ENCODE results near the gene LRP1B.

Gene LRP1B

DNA sequence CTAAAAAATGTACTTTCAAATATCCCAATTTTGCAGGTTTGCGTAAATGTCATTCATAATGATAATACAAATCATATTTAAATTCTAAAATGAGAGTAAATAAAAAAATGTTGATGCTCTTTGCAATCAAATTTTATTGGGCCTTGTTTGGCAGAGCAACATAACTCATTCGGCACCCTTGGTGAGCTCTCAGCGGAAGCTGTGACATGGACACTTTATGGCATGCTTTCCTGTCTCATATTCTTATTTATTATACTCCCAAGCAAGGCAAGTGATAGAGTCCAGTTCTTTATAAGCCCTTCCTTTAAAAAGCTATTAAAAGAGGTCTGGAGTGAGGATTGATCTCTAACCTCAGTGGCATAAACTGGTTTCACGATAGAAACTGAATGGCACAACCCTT lies 1857.4 kb downstream of the LRP1B start:
- Histone ChIP-seq H3F3A (ENCODE audit: insufficient read depth, low read length) (no peaks in the 10 kb centered on the region), H3K4me2 (ENCODE audit: low read length) (no peak overlapping the region), H3K27me3 (ENCODE audit: insufficient read depth, low read length) (no peaks in the 10 kb centered on the region), H3K4me1 (ENCODE audit: insufficient read depth, low read length, severe bottlenecking) (no peaks in the 10 kb centered on the region), H3K27ac (ENCODE audit: low read depth, low read length, poor library complexity, severe bottlenecking) (no peak overlapping the region), H3K9ac (ENCODE audit: low read length) (no peak overlapping the region), H3K79me2 (ENCODE audit: insufficient read depth, low read length) (no peaks in the 10 kb centered on the region), H3K9me2 (ENCODE audit: low read depth, low read length) (no peaks in the 10 kb centered on the region), H3K4me3 (ENCODE audit: low read depth, low read length, poor library complexity, severe bottlenecking) (no peak overlapping the region), H3K9me3 (ENCODE audit: low read length) (no peaks in the 10 kb centered on the region), H4K20me1 (ENCODE audit: insufficient read depth, low read length) (no peaks in the 10 kb centered on the region), H2AFZ (ENCODE audit: low read length) (no peak overlapping the region), H3K36me3 (ENCODE audit: insufficient read depth, low read length) (no peaks in the 10 kb centered on the region)
- no peak for TF ChIP-seq EZH2 (IDR thresholded peaks at IDR 0.05; ENCODE audit: borderline replicate concordance, low read length)
- TF ChIP-seq, protein P1, sequence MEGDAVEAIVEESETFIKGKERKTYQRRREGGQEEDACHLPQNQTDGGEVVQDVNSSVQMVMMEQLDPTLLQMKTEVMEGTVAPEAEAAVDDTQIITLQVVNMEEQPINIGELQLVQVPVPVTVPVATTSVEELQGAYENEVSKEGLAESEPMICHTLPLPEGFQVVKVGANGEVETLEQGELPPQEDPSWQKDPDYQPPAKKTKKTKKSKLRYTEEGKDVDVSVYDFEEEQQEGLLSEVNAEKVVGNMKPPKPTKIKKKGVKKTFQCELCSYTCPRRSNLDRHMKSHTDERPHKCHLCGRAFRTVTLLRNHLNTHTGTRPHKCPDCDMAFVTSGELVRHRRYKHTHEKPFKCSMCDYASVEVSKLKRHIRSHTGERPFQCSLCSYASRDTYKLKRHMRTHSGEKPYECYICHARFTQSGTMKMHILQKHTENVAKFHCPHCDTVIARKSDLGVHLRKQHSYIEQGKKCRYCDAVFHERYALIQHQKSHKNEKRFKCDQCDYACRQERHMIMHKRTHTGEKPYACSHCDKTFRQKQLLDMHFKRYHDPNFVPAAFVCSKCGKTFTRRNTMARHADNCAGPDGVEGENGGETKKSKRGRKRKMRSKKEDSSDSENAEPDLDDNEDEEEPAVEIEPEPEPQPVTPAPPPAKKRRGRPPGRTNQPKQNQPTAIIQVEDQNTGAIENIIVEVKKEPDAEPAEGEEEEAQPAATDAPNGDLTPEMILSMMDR (IDR thresholded peaks at IDR 0.05; ENCODE audit: low read length), result no peak

DNA sequence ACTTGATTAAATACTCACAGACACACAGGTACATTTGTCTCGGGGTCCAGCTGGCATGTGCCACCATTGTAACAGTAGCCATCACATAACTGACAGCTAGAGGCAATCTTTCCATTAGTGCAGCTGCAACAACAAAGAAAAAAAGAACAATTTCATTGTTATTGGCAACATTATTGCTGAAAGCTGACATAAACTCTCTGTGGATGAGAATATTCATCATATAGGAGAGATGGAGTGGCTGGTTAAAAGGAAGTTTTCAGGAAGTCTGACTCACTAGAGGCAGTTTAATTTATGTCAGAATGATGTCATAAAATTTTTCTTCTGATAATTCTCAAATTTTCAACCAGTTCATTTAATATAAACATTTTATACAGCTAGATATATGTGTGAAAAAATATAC lies 1860.6 kb downstream of the LRP1B start:
- Histone ChIP-seq H3K4me2 (ENCODE audit: low read length) (no peak overlapping the region), H3K79me2 (ENCODE audit: insufficient read depth, low read length) (no peaks in the 10 kb centered on the region), H3K9me2 (ENCODE audit: low read depth, low read length) (no peaks in the 10 kb centered on the region), H2AFZ (ENCODE audit: low read length) (no peak overlapping the region), H4K20me1 (ENCODE audit: insufficient read depth, low read length) (no peaks in the 10 kb centered on the region), H3F3A (ENCODE audit: insufficient read depth, low read length) (no peaks in the 10 kb centered on the region), H3K4me3 (ENCODE audit: low read depth, low read length, poor library complexity, severe bottlenecking) (no peak overlapping the region), H3K36me3 (ENCODE audit: insufficient read depth, low read length) (no peaks in the 10 kb centered on the region), H3K27me3 (ENCODE audit: insufficient read depth, low read length) (no peaks in the 10 kb centered on the region), H3K9ac (ENCODE audit: low read length) (no peak overlapping the region), H3K27ac (ENCODE audit: low read depth, low read length, poor library complexity, severe bottlenecking) (no peak overlapping the region), H3K4me1 (ENCODE audit: insufficient read depth, low read length, severe bottlenecking) (no peaks in the 10 kb centered on the region), H3K9me3 (ENCODE audit: low read length) (no peaks in the 10 kb centered on the region)
- TF ChIP-seq EZH2 (IDR thresholded peaks at IDR 0.05; ENCODE audit: borderline replicate concordance, low read length), result no peak
- TF ChIP-seq, protein P1 (IDR thresholded peaks at IDR 0.05; ENCODE audit: low read length), result no peak

DNA sequence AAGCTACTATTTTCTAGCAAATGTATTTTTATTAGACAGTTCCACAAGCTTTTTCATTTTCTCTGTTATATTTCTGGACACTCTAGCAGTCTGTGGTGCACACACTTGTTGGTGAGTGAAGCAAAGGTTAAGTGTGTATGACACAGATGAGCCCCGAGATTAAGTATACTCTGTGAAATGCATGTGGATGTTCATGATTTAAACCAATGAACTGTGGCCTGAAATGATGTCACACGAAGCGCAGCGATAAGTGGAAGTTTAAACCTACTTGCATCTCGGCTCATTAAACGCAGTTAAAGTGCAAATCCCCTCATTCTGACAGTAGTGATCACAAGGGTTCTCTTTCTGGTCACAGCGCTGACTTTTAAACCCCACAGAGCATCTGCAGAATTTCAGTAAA lies 1861.8 kb downstream of the LRP1B start:
- H3K4me1 ChIP-seq (ENCODE audit: insufficient read depth, low read length, severe bottlenecking), result no peaks in the 10 kb centered on the region
- H3K27ac ChIP-seq (ENCODE audit: low read depth, low read length, poor library complexity, severe bottlenecking), result no peak overlapping the region
- TF ChIP-seq, protein P1 (IDR thresholded peaks at IDR 0.05; ENCODE audit: low read length), result no peak
- TF ChIP-seq EZH2 (IDR thresholded peaks at IDR 0.05; ENCODE audit: borderline replicate concordance, low read length), result no peak
- no peak overlapping the region for H3K4me2 ChIP-seq (ENCODE audit: low read length)
- no peaks in the 10 kb centered on the region for H3K27me3 ChIP-seq (ENCODE audit: insufficient read depth, low read length)
- H3F3A ChIP-seq (ENCODE audit: insufficient read depth, low read length), result no peaks in the 10 kb centered on the region
- H3K9me2 ChIP-seq (ENCODE audit: low read depth, low read length), result no peaks in the 10 kb centered on the region
- no peak overlapping the region for H2AFZ ChIP-seq (ENCODE audit: low read length)
- H3K79me2 ChIP-seq (ENCODE audit: insufficient read depth, low read length), result no peaks in the 10 kb centered on the region
- H3K9me3 ChIP-seq (ENCODE audit: low read length), result no peaks in the 10 kb centered on the region
- H3K9ac ChIP-seq (ENCODE audit: low read length), result no peak overlapping the region
- H4K20me1 ChIP-seq (ENCODE audit: insufficient read depth, low read length), result no peaks in the 10 kb centered on the region
- no peaks in the 10 kb centered on the region for H3K36me3 ChIP-seq (ENCODE audit: insufficient read depth, low read length)
- H3K4me3 ChIP-seq (ENCODE audit: low read depth, low read length, poor library complexity, severe bottlenecking), result no peak overlapping the region
